Adrenal gland (tissue), 12 donors: Measurements from ENCODE around the gene VGLL3. TPM values are rescaled to one million over a fixed set of nuclear protein-coding genes. Genes with fewer than 3 reads are reported as not detected.

Source experiments
- DNase-seq, 7 donors: peaks; one replicate each; pipeline ENCODE4 v3.0.0-alpha.2; 2019 to 2020
- H3K27ac ChIP-seq, 5 donors: fragments of 200-600 bp; sonication (generic) in 4 of 5; 1 replicate in 3 of 5; 2 replicates in 2 of 5; pipeline versions ENCODE4 v1.5.1 to v1.8.0; 2016 to 2020; ENCODE audit warnings: mild to moderate bottlenecking in 1 of 5
- H3K27me3 ChIP-seq: fragments of 200-600 bp; 2 replicates; pipeline ENCODE4 v1.8.0; 2021
- H3K36me3 ChIP-seq, 2 donors: fragments of 200-600 bp; replicated peaks in 1 of 2; 1 replicate in 1 of 2; 2 replicates in 1 of 2; pipeline versions ENCODE4 v1.5.1 to v1.8.0; 2018 to 2022
- H3K4me1 ChIP-seq, 2 donors: fragments of 200-600 bp; replicated peaks in 1 of 2; 1 replicate in 1 of 2; 2 replicates in 1 of 2; pipeline versions ENCODE4 v1.5.1 to v1.8.0; 2018 to 2021
- H3K4me3 ChIP-seq, 4 donors: fragments of 200-600 bp; sonication (generic) in 3 of 4; one replicate each; pipeline ENCODE4 v1.5.1; 2016 to 2018
- H3K9me3 ChIP-seq, 3 donors: fragments of 200-600 bp; sonication (generic) in 1 of 3; replicated peaks in 1 of 3; 1 replicate in 2 of 3; 2 replicates in 1 of 3; pipeline versions ENCODE4 v1.5.1 to v1.8.0; 2016 to 2021
- POLR2A ChIP-seq, 2 donors: fragments of 450-650 bp; IDR thresholded peaks; one replicate each; pipeline ENCODE4 v1.6.1; 2017; ENCODE audit warnings: antibody characterized with exemption in 2 of 2, mild to moderate bottlenecking in 2 of 2, moderate library complexity in 1 of 2
- WGBS, 4 donors: extraction: QIAGEN DNeasy Blood & Tissue Kit in 2 of 4; methylation state at CpG; one replicate each; pipeline versions ENCODE4 v1.1.5 to v1.1.7; 2013 to 2017; 5-methylcytosine and 5-hydroxymethylcytosine counted together
- intact Hi-C, 2 donors: fragments of 100-400 bp; cut with DNase I; formaldehyde crosslinking; loops; one replicate each; pipeline versions ENCODE4 v1.14.1 to v1.15.0; 2022 to 2023
- polyA plus RNA-seq, 3 donors: library from polyadenylated mRNA; stranded (reverse); fragments of 200-250 nt in 2 of 3; fragments of 350-450 nt in 1 of 3; fragmentation: Illumina TruSeq in 1 of 3; extraction: RNeasy Lipid Tissue Mini Kit (QIAGEN cat#74804) in 1 of 3; gene quantifications; one replicate each; pipeline ENCODE4 v1.2.3, GENCODE V29; 2013 to 2014
- total RNA-seq, 9 donors: library from RNA; depleted of rRNA in 4 of 9; stranded (reverse); fragments of >200 nt in 4 of 9; fragments of 120-200 nt in 1 of 9; fragmentation: NEBNext Ultra II Directional in 1 of 9; extraction: Animal tissue kit (Norgen Biotek cat#: 25700) in 1 of 9; gene quantifications; one replicate each; pipeline versions ENCODE4 v1.1.0 to v1.2.4, GENCODE V29; 2013 to 2023
- TF ChIP-seq, protein P1 (sequence below), 6 experiments: fragments of 450-650 bp in 4 of 6; fragments of 200-600 bp in 2 of 6; sonication (generic) in 1 of 6; IDR thresholded peaks; 1 replicate in 5 of 6; 2 replicates in 1 of 6; pipeline versions ENCODE4 v1.5.1 to v1.8.0; 2016 to 2021; ENCODE audit warnings: antibody characterized with exemption in 6 of 6, mild to moderate bottlenecking in 2 of 6, moderate library complexity in 1 of 6
- donor health status: healthy with polysubstance abuse.
- donor health status: Bipolar disorder and iron deficiency.
- donor health status: DM: yes; HTN: yes; CAD: no.
- donor health status: DM: no; HTN: no; CAD: no.
- donor health status: DM: no; HTN: no; CAD: no.
- donor health status: DM: yes; HTN: yes; CAD: no.

Gene VGLL3
- total and polyA plus RNA-seq, 12 donors = 1.3 to 20.5 (median 3.9) TPM

DNA sequence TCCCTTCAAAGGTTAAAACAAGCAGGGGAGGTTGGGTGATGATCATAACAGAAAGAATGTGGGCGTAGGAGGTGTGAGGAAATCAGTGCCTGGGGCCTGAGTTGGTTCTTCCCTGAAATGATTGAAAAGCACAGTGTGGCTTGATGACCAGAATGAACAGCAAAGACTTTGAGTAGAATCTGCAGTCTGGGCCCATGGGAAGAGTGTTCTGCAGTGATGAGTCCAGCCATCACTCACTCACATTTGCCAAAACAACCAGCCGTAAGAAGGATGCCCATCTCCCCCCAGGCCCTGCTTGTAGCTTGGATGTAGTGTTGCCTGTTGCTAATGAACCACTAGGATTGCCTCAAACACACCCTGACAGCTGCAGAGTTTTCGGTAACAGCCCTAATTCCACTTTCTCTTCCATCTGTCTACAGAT lies 67.9 kb downstream of the VGLL3 start:
- intact Hi-C loops = no loop called here
- Histone ChIP-seq H3K27ac (no peak overlapping the region), H3K36me3 (no peaks in the 10 kb centered on the region), H3K4me1 (no peaks in the 10 kb centered on the region), H3K9me3 (no peaks in the 10 kb centered on the region), H3K4me3 (no peak overlapping the region), H3K27me3 (no peaks in the 10 kb centered on the region)
- WGBS, 4 donors = 64 to 71% (median 68%) methylated on average over 3 of the region's 3 CpGs
- no peak for DNase-seq
- TF ChIP-seq POLR2A (IDR thresholded peaks at IDR 0.05) = no peak
- TF ChIP-seq, protein P1, sequence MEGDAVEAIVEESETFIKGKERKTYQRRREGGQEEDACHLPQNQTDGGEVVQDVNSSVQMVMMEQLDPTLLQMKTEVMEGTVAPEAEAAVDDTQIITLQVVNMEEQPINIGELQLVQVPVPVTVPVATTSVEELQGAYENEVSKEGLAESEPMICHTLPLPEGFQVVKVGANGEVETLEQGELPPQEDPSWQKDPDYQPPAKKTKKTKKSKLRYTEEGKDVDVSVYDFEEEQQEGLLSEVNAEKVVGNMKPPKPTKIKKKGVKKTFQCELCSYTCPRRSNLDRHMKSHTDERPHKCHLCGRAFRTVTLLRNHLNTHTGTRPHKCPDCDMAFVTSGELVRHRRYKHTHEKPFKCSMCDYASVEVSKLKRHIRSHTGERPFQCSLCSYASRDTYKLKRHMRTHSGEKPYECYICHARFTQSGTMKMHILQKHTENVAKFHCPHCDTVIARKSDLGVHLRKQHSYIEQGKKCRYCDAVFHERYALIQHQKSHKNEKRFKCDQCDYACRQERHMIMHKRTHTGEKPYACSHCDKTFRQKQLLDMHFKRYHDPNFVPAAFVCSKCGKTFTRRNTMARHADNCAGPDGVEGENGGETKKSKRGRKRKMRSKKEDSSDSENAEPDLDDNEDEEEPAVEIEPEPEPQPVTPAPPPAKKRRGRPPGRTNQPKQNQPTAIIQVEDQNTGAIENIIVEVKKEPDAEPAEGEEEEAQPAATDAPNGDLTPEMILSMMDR (IDR thresholded peaks at IDR 0.05) = no peak

DNA sequence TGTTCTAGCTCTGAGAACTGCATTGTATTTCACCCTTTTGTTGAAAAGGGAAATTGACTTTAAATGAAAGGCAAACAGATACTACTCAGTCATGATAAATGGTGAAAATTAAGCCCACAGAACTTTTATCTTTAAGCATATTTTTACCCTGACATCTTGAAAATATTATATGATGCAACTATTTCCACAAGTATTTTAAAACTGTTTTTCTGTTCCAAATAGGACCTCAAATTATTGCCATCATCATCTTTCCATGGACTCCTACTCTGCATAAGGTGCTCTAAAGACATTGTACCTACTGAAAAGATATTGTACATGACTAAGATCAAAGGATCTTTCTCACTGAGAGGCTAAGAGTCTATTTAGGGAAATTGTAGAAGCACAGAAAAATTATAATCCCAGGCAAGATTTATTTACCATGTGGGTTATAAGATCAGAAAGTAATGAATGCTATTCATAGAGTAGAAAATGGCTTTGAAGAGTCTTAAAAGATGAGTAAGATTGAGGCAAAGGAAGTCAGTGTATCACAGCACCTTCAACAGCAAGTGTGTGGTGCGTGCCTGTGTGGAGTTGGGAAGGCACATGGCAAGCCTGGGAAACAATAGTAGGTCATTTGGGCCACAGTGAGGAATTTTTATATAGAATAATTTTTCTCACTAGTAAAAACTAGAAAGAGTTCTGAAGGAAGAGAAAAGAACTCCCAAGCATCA lies 68.8 kb downstream of the VGLL3 start:
- 0 to 89% (median 45%) methylated on average over 1 of the region's 1 CpG for WGBS, 4 donors
- H3K27ac ChIP-seq = no peak overlapping the region
- H3K4me1 ChIP-seq = no peaks in the 10 kb centered on the region
- DNase-seq = no peak
- intact Hi-C loops = no loop called here
- H3K27me3 ChIP-seq = no peaks in the 10 kb centered on the region
- H3K36me3 ChIP-seq = no peaks in the 10 kb centered on the region
- TF ChIP-seq, protein P1 (IDR thresholded peaks at IDR 0.05) = no peak
- TF ChIP-seq POLR2A (IDR thresholded peaks at IDR 0.05) = no peak
- no peak overlapping the region for H3K4me3 ChIP-seq
- no peaks in the 10 kb centered on the region for H3K9me3 ChIP-seq

DNA sequence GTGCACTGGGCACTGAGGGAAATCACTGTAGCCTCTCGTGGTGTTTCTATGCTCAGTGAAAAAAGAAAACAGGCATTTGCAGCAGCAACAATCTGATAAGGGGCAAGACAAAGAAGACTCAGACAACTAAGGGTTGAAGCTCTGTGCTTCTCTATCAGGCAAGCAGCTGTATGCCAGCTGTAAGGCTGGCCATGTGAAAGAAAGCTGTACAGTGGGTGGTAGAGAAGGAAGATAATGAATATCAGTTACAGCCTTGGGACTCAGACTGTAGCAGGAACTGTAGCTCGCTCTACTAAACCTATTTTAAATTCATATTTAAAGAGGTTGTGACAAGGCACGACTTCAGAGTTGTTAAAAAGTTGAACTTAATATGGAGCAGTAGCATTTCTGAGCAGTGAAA lies 76.3 kb downstream of the VGLL3 start:
- 46 to 63% (median 52%) methylated on average over 3 of the region's 3 CpGs for WGBS, 4 donors
- Histone ChIP-seq H3K4me3 (no peak overlapping the region), H3K27me3 (no peaks in the 10 kb centered on the region), H3K4me1 (no peaks in the 10 kb centered on the region), H3K9me3 (no peaks in the 10 kb centered on the region), H3K27ac (no peak overlapping the region), H3K36me3 (no peaks in the 10 kb centered on the region)
- intact Hi-C loops = no loop called here
- TF ChIP-seq, protein P1 (IDR thresholded peaks at IDR 0.05) = no peak
- no peak for TF ChIP-seq POLR2A (IDR thresholded peaks at IDR 0.05)
- DNase-seq = no peak

DNA sequence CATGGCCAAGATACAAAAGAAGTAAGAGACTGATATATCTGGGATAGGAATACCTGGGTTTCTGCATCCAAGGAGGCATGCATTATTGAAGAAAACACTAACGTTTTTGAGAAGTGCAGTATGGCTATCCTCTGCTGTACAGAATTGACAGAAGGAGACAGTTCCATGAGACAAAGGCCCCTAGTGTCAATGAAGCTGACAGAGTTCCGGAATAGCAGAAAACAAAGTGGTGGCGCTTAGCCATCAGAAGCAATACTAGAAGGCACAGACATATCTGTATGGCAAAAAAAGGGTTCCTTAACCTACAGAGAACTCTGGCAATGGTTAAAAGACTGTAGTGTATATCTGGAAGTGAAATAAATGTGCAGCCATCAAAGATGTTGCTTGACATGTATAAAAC lies 77.8 kb downstream of the VGLL3 start:
- Histone ChIP-seq H3K4me3 (no peak overlapping the region), H3K27ac (no peak overlapping the region), H3K9me3 (no peaks in the 10 kb centered on the region), H3K4me1 (no peaks in the 10 kb centered on the region), H3K27me3 (no peaks in the 10 kb centered on the region), H3K36me3 (no peaks in the 10 kb centered on the region)
- intact Hi-C loops = no loop called here
- no peak for TF ChIP-seq POLR2A (IDR thresholded peaks at IDR 0.05)
- TF ChIP-seq, protein P1 (IDR thresholded peaks at IDR 0.05) = no peak
- no peak for DNase-seq
- 76 to 80% (median 78%) methylated on average over 3 of the region's 3 CpGs for WGBS, 4 donors
